ENCODE results near the gene CYP2B6. TPM values are rescaled to one million over a fixed set of nuclear protein-coding genes. Genes with fewer than 3 reads are reported as not detected.
"Not testable (repeated sequence)": the region's sequence is repeated elsewhere in the genome, so short reads cannot be mapped to it uniquely, and the experiment has no call there.

CYP2B6 gene
- polyA plus RNA-seq, 3 donors = not detected

DNA sequence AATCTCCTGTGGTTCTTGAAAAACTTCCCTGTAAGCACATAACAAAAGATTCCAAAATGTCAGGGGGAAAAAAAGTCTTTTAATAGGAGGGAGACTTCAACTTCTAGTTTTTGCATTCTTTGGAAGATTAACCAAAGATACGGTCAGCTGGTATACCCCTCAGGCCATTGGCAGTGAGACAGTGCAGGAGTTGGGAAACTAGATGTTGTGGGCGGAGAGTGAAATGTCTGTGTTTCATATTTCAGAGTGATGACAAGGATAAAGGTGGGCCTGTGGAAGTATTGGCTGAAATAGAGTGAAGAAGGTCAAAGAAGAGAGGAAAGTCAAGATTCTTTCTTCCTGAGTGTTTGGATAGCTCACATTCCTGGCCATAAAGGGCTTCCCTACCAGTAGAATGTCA lies 40.8 kb downstream of the CYP2B6 start:
- H3K27me3 Mint-ChIP-seq (ENCODE audit: low read depth in 3 of 3) = peaks cover 13 to 20% (median 15%) of the 10 kb centered on the region in 3 donors
- Histone ChIP-seq H3K79me2 (ENCODE audit: insufficient read depth, low read length) (no peaks in the 10 kb centered on the region), H3K9ac (ENCODE audit: insufficient read depth, low read length, poor library complexity, severe bottlenecking) (no peak overlapping the region), H3K27ac (ENCODE audit: low read depth in 1 of 2, low read length in 2 of 2) (no peak overlapping the region), H3K36me3 (replicated peaks in 1 of 2; ENCODE audit: control insufficient read depth in 1 of 2, insufficient read depth in 2 of 2, low read length in 2 of 2) (no peaks in the 10 kb centered on the region), H3K4me2 (replicated peaks; ENCODE audit: extremely low read depth, low read length, poor library complexity, severe bottlenecking) (no peak overlapping the region), H3K27me3 (ENCODE audit: control insufficient read depth in 2 of 2, insufficient read depth in 2 of 2, low read length in 2 of 2) (peaks cover 0 to under 1% of the 10 kb centered on the region in 2 donors), H2AFZ (ENCODE audit: insufficient read depth, low read depth, low read length, poor library complexity, severe bottlenecking) (no peak overlapping the region), H3K9me3 (replicated peaks in 1 of 2; ENCODE audit: control insufficient read depth in 1 of 2, insufficient read depth in 1 of 2, low read length in 2 of 2) (peaks cover 0 to 3% of the 10 kb centered on the region in 2 donors), H3K4me3 (replicated peaks in 1 of 3; ENCODE audit: low read depth in 2 of 3, low read length in 3 of 3) (no peak overlapping the region), H4K20me1 (ENCODE audit: insufficient read depth, low read length) (no peaks in the 10 kb centered on the region), H3K4me1 (ENCODE audit: control insufficient read depth in 1 of 2, insufficient read depth in 2 of 2, low read length in 2 of 2) (no peaks in the 10 kb centered on the region)
- H3K36me3 Mint-ChIP-seq = no peaks in the 10 kb centered on the region
- DNase-seq = no peak
- TF ChIP-seq, protein P1, sequence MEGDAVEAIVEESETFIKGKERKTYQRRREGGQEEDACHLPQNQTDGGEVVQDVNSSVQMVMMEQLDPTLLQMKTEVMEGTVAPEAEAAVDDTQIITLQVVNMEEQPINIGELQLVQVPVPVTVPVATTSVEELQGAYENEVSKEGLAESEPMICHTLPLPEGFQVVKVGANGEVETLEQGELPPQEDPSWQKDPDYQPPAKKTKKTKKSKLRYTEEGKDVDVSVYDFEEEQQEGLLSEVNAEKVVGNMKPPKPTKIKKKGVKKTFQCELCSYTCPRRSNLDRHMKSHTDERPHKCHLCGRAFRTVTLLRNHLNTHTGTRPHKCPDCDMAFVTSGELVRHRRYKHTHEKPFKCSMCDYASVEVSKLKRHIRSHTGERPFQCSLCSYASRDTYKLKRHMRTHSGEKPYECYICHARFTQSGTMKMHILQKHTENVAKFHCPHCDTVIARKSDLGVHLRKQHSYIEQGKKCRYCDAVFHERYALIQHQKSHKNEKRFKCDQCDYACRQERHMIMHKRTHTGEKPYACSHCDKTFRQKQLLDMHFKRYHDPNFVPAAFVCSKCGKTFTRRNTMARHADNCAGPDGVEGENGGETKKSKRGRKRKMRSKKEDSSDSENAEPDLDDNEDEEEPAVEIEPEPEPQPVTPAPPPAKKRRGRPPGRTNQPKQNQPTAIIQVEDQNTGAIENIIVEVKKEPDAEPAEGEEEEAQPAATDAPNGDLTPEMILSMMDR (IDR thresholded peaks at IDR 0.05) = no peak
- WGBS (ENCODE audit: insufficient coverage) = 78% methylated on average over 2 of the region's 2 CpGs
- intact Hi-C loops (cut with micrococcal nuclease) = no loop called here
- peaks cover 0 to 12% (median 5%) of the 10 kb centered on the region in 7 donors for H3K9me3 Mint-ChIP-seq
- no peaks in the 10 kb centered on the region for H3K4me1 Mint-ChIP-seq
- H3K27ac Mint-ChIP-seq = no peak overlapping the region
- H3K4me3 Mint-ChIP-seq = no peak overlapping the region

DNA sequence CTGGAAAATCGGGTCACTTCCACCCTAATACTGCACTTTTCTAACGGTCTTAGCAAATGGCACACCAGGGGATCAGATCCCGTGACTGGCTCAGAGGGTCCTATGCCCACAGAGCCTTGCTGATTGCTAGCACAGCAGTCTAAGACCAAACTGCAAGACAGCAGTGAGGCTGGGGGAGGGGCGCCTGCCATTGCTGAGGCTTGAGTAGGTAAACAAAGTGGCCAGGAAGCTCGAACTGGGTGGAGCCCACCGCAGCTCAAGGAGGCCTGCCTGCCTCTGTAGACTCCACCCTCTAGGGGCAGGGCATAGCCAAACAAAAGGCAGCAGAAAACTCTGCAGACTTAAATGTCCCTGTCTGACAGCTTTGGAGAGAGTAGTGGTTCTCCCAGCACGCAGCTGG lies 42.2 kb downstream of the CYP2B6 start:
- H3K4me3 Mint-ChIP-seq; H3K27ac Mint-ChIP-seq; H2AFZ ChIP-seq (ENCODE audit: insufficient read depth, low read depth, low read length, poor library complexity, severe bottlenecking); H3K4me1 Mint-ChIP-seq; H3K4me1 ChIP-seq (ENCODE audit: control insufficient read depth in 1 of 2, insufficient read depth in 2 of 2, low read length in 2 of 2); H3K36me3 Mint-ChIP-seq; H3K36me3 ChIP-seq (replicated peaks in 1 of 2; ENCODE audit: control insufficient read depth in 1 of 2, insufficient read depth in 2 of 2, low read length in 2 of 2); H3K9me3 ChIP-seq (replicated peaks in 1 of 2; ENCODE audit: control insufficient read depth in 1 of 2, insufficient read depth in 1 of 2, low read length in 2 of 2); H3K4me3 ChIP-seq (replicated peaks in 1 of 3; ENCODE audit: low read depth in 2 of 3, low read length in 3 of 3); H3K4me2 ChIP-seq (replicated peaks; ENCODE audit: extremely low read depth, low read length, poor library complexity, severe bottlenecking); H4K20me1 ChIP-seq (ENCODE audit: insufficient read depth, low read length); H3K79me2 ChIP-seq (ENCODE audit: insufficient read depth, low read length); H3K27ac ChIP-seq (ENCODE audit: low read depth in 1 of 2, low read length in 2 of 2); H3K27me3 ChIP-seq (ENCODE audit: control insufficient read depth in 2 of 2, insufficient read depth in 2 of 2, low read length in 2 of 2); DNase-seq; intact Hi-C loops (cut with micrococcal nuclease); H3K9ac ChIP-seq (ENCODE audit: insufficient read depth, low read length, poor library complexity, severe bottlenecking): not testable (repeated sequence)
- Mint-ChIP-seq H3K27me3 (ENCODE audit: low read depth in 3 of 3) (peaks cover 8 to 17% (median 11%) of the 10 kb centered on the region in 3 donors), H3K9me3 (peaks cover 0 to 16% (median 5%) of the 10 kb centered on the region in 7 donors)
- 85% methylated on average over 3 of the region's 7 CpGs for WGBS (ENCODE audit: insufficient coverage)
